ENCODE results near the gene LYSMD2.
"Not testable (repeated sequence)": the region's sequence is repeated elsewhere in the genome, so short reads cannot be mapped to it uniquely, and the experiment has no call there.

LYSMD2 gene

GRCh38 chr15:51737522-51738305 is at the start of gene LYSMD2:
Gene LYSMD2, minus strand, starts transcription at chr15:51737655. Its CDS starts 33 bp downstream, at chr15:51737622.
- peak; percentile 79 for DNase-seq (ENCODE audit: low spot score)
- TF ChIP-seq CTCF (IDR thresholded peaks at IDR 0.05; ENCODE audit: borderline replicate concordance, control extremely low read depth, extremely low read depth, insufficient read depth, missing control alignments) = no peak
- in situ Hi-C loops (cut with MboI; ENCODE audit: low sequenced_read_pairs, unreplicated experiment) = no loop called here

- DNase-seq (ENCODE audit: low spot score); in situ Hi-C loops (cut with MboI; ENCODE audit: low sequenced_read_pairs, unreplicated experiment): not testable (repeated sequence)
Observed at GRCh38 chr15:51787130-51787529, 49.7 kb upstream of the LYSMD2 start.

GRCh38 chr15:51783967-51784366 is 46.5 kb upstream of the LYSMD2 start:
- in situ Hi-C loops (cut with MboI; ENCODE audit: low sequenced_read_pairs, unreplicated experiment) = loop anchor here (5.0 kb wide), 1 partner anchor 137 kb away; no protein-coding TSS in a partner anchor
- no peak for TF ChIP-seq CTCF (IDR thresholded peaks at IDR 0.05; ENCODE audit: borderline replicate concordance, control extremely low read depth, extremely low read depth, insufficient read depth, missing control alignments)

GRCh38 chr15:51782357-51782896 is 45.0 kb upstream of the LYSMD2 start:
- in situ Hi-C loops (cut with MboI; ENCODE audit: low sequenced_read_pairs, unreplicated experiment) = loop anchor here (5.0 kb wide), 1 partner anchor 135 kb away; no protein-coding TSS in a partner anchor
- TF ChIP-seq CTCF (IDR thresholded peaks at IDR 0.05; ENCODE audit: borderline replicate concordance, control extremely low read depth, extremely low read depth, insufficient read depth, missing control alignments) = no peak
- DNase-seq (ENCODE audit: low spot score) = peak; percentile 28

More at GRCh38 chr15:51783967-51784366, 46.5 kb upstream of the LYSMD2 start:
- DNase-seq (ENCODE audit: low spot score) = no peak

- TF ChIP-seq CTCF (IDR thresholded peaks at IDR 0.05; ENCODE audit: borderline replicate concordance, control extremely low read depth, extremely low read depth, insufficient read depth, missing control alignments) = no peak
- DNase-seq (ENCODE audit: low spot score) = no peak
- in situ Hi-C loops (cut with MboI; ENCODE audit: low sequenced_read_pairs, unreplicated experiment) = loop anchor here (5.0 kb wide), 1 partner anchor 134 kb away; no protein-coding TSS in a partner anchor
Observed at GRCh38 chr15:51781506-51781905, 44.1 kb upstream of the LYSMD2 start.

- no peak for TF ChIP-seq CTCF (IDR thresholded peaks at IDR 0.05; ENCODE audit: borderline replicate concordance, control extremely low read depth, extremely low read depth, insufficient read depth, missing control alignments)
- in situ Hi-C loops (cut with MboI; ENCODE audit: low sequenced_read_pairs, unreplicated experiment) = loop anchor here (5.0 kb wide), 1 partner anchor 133 kb away; no protein-coding TSS in a partner anchor
- DNase-seq (ENCODE audit: low spot score) = no peak
Observed at GRCh38 chr15:51780636-51781035, 43.2 kb upstream of the LYSMD2 start.
